Esophagus mucosa (tissue), 1 donor: ENCODE data around the gene PCDH15. TPM values are rescaled to one million over a fixed set of nuclear protein-coding genes. Genes with fewer than 3 reads are reported as not detected.

ENCODE experiments used
- ATAC-seq: fragments of 200-7000 bp; cut with Tn5 transposase; one replicate; pipeline ENCODE4 v1.9.1; 2020
- total RNA-seq: library from RNA; stranded (reverse); gene quantifications from one replicate; pipeline ENCODE4 v1.2.4, GENCODE V29; 2023
- donor health status: DM: yes; HTN: yes; CAD: no.

Gene PCDH15
- total RNA-seq, 1 donor from 2014 or later = not detected

DNA sequence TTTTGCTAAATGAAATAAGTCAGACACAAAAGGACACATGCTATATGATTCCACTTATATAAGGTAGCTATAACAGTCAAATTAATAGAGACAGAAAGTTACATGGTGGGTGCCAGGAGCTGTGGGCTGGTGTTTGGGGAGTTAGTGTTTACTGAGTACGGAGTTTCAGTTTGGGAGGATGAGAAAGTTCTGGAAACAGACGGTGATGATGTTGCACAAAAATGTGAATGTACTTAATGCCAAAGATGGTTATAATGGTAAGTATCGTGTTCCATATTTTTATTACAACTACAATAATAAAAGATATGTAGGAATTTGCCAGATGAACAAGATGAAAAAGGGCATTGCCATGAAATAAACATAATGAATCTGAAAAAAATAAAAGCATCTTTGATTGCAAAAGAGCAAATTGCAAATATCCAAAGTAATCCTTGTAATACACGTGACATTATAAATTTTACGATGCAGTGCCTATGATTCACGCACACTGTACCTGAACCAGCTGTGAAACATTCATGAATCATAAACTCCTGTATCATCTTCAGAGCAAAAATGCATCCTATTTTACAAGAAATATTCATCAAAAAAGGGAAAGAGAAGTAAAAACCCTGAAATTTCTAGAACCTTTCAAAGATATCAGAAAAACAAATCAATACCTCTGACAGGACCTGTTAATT lies 676.7 kb downstream of the PCDH15 start:
- no peak for ATAC-seq

DNA sequence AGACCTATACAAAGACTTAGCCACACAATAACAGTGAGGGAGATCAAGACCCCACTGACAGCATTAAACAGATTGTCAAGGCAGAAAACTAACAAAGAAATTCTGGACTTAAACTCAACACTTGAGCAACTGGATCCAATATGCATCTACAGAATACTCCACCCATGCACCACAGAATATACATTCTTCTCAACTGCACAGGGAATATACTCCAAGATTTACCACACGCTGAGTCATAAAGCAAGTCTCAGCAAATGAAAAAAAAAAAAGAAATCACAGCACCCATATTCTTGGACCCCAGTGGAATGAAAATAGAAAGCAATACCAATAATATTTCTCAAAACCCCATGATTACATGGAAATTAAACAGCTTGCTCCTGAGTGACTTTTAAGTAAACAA lies 680.2 kb downstream of the PCDH15 start:
- ATAC-seq = no peak

DNA sequence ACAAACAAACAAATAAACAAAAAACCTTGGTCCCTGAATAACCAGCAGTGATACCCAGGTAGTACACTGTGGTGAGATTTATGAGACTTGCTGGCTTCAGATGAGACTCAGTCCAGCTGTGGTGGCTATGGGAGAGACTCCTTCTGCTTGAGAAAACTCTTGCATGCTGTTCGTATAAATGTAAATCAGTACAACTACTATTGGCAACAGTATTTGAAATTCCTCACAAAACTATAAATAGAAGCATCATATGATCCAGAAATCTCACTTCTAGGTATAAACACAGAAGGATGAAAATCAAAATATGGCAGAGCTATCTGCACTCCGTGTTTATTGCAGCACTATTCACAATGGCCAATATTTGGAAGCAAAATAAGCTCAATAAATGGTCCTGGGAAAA lies 692.1 kb downstream of the PCDH15 start:
- no peak for ATAC-seq

DNA sequence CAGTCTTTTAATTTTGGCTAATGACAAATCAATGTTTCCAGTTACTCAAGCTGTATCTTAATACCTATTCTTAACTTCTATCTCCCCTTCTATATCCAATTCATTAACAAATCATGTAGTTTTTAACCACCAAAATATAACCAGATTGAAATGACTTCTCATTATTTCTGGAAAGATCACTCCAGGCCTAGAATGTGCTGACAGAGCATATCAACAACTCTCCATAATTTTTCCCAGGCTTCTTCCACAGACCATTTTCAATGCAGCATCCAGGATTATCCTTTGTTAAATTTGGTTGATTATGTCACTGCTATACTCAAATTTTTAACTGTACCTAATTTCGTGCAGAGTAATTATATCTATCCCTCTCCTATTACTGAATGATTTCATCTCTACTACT lies 704.1 kb downstream of the PCDH15 start:
- ATAC-seq = no peak

DNA sequence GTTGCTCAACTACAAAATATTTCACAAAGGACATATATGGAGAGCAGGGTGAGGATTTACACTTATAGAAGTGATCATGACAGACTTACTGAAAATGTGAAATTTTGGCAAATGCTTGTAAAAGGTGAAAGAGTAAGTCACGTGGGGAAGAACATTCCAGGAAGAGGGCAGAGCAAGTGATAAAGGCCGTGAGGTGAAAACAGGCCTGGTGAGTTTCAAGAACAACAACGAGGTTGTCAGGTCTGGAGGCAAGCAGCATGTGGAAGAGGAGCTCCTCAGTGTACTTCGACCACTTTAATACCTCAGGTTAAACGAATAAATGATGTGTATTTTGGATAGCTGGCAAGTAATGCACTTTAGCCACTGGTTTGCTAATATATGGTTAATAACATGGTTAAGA lies 706.7 kb downstream of the PCDH15 start:
- no peak for ATAC-seq

DNA sequence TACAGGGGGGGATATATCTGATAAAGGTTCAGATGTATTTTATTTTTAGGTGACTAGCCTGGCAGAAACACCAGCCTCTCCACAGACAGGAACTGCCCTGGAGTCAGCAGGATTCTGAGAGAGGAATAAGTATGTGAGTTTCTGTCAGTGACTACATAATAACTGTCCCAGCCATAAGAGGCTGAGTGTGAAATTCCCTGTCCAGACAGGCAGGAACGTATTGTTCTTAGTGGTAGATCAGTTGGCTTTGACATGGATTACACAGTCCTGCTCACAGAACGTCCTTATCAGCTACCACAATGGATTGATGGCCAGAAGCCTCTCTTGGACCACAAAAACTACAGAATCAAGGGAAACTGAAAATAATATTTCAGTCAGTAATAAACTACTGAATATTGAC lies 709.8 kb downstream of the PCDH15 start:
- ATAC-seq = no peak

DNA sequence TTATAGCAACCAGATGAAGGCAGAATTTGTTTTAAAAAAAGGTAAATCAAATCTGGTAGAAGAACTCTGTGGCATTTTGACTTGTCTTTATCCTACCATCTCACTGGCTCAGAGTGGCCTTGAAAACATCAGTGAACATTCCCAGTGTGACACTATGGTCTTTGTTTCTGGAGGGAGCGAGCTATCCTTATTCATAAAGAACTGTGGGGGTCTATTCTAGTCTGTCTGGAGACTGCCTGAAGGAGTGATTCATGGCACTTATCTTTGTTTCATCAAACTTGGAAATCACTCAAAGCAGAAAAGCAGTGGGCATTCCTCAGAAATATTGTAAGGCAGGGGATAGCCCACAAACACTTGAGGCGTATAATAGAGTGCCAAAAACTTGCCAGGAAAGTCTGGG lies 719.1 kb downstream of the PCDH15 start:
- no peak for ATAC-seq

DNA sequence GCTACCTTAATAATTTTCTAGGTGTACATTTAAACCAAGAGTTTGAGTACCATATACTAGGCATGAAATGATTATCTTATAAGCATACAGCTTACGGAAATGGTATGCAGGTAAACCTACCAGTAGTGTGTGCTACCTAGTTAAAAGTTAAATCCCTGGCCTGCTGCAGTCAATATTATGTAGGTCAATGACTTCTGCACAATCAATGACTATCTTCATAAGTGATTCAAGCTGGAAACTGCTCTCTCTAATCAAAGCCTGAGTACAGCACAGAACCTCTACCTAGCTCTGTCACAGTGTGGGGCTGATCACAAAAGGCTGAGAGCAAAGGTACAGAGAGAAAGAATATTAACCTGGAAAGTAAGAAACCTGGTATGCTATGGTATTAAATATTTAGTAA lies 733.7 kb downstream of the PCDH15 start:
- no peak for ATAC-seq

DNA sequence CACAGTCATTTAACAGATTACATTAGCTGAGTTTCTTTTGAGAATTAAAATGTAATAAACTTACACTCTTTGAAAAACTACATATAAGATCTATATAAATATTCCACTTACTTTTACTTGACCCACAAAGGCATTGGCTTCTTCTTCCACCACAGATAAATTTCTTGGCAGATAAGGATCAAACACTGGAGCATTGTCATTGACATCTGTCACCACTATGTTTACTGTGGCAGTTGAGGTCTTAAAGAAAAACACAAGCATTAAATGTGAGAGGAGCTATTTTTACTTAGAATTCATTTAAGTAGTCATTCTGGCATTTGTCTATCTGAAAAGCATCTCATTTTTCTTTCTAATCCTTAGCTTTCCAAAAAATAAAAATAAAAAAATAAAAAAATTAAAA lies 734.4 kb downstream of the PCDH15 start:
- no peak for ATAC-seq

DNA sequence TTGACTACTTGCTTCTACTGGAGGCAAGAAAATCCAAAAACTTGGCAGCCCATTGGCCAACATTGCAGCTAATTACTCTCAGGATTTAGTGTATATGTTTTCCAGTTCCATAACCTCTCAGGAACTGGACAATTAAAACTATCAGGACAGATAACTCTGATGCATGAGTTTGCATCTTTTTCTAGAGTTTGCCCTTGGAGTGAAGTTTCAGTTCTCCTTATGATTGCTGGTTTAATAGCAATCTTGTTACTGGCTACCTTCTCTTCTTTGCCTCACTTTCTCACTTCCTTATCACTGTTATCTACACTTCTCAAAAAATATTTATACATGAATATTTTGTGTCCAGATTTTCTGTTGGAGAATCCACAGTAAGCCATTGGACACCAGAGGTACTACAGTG lies 735.9 kb downstream of the PCDH15 start:
- ATAC-seq = no peak

DNA sequence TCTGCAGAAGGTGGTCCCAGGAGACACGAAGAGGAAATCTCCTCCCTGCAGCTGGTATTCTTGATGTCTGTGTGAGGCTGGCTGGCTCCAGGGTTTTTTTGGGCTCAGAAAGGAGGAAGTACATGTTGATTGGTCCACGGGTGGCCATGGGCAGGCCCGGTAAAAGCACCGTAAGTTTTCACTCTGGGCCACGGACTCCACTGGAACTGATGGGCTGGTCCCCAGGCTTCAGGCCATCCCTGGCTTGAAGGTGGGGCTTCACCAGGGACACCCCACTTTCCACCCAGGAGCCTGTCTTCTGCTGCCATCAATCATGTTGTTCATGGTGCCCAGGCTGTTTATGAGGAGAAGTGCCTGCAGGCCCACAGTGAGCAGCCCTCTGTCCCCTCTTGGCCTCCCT lies 736.8 kb downstream of the PCDH15 start:
- ATAC-seq = no peak

DNA sequence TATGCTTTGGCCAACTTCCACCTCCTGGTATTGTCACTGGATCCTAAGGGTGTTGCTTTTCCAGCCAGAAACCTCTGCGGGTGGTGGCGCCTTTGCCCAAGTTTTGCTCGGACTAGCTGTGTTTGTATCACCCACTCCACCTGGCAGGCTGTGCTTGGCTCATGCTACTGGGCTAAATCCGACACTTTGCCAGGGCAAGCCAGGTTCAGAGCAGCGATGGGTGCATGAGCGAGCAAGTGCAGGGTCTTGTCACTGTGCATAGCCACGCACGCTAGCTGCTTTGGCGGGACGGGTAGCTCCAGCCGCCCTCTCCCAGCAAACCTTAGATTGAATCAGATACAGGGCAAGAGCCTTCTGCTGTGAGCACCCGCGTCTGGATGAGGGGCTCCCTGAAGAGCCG lies 737.5 kb downstream of the PCDH15 start:
- ATAC-seq = no peak

DNA sequence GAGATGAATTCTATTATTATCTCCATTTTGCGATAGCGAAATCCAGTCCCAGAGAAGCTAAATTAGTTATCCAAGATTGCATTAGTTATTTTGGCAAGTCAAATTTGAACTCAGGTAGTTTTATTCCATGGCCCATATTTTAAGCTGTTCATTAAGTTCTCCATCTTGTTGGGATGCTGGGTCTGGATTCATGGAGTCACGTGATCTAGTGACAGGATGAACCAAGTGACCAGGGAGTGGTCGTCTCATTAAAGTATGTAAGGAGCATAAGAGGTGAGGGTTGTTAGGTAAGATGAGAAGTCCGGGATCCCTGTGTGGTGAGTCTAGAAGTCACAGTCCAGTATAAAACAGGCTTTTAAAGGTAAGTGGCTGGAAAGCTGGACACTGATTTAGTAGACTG lies 740.5 kb downstream of the PCDH15 start:
- no peak for ATAC-seq

DNA sequence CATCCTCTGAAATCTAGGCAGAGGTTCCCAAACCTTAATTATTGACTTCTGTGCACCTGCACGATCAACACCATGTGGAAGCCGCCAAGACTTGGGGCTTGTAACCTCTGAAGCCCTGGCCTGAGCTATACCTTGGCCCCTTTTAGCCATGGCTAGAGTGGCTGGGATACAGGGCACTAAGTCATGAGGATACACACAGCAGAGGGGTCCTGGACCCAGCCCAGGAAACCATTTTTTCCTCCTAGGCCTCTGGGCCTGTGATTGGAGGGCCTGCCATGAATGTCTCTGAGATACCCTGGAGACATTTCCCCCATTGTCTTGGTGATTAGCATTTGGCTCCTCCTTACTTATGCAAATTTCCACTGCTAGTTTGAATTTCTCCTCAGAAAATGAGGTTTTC lies 743.7 kb downstream of the PCDH15 start:
- no peak for ATAC-seq

DNA sequence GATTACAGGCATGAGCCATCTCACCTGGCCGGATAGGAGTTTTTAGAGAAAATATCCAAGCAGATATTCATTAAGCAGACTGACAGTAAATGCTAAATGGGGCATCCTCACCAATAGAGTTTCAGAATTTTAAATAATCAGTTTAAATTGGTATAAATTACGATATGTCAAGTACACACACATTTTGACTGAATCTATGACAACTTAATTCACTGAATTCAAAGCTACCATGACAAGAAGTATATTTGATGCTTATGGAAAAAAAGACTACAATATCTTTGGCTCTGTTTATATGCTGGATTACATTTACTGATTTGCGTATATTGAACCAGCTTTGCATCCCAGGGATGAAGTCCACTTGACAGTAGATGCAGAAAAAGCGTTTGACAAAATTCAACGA lies 774.7 kb downstream of the PCDH15 start:
- ATAC-seq = no peak

DNA sequence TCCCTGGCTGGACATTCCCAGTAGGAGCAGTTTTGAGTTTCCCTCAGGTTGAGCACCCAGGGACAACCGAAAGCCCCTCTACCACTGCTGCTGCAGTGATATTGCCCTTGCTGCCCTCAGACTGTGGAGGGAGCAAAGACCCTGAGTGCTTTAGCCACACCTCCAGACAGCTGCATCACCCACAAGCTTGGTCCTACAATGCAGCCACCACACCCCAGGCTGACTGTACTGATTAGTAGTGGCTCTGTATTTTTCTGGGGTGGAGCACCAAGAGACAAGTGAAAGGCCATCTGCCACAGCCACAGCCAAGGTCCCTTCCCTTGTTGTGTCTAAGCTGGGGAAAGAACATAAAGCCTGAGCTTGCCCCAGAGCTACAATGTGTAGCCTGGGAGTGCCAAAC lies 789.9 kb downstream of the PCDH15 start:
- ATAC-seq = no peak

DNA sequence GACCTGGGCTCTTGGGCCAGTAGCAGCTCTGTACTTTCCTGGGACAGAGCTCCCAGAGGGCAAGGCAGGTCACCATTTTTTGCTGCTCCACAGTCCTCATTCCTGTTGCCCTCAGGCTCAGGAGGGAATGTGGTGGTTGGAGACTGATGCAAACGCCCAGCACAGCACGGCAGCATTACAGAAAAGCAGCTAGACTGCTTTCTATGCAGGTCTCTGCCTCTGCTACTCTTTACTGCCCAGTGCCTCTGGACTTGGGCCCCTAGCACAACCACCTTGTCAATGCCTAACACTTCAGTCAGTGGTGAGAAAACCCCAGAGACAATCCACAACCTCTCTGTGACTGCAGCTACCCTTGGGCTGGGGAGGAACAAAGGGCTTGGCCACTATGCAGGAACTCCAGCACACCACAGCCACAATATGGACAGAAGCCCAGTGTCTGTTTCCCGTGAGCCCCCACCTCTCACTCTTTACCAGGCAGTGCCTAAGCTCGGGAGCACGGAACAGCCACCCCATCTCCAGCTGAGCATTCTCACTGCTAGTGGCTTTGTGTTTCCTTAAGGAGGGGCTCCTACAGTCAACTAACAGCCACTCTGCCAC lies 790.6 kb downstream of the PCDH15 start:
- no peak for ATAC-seq

DNA sequence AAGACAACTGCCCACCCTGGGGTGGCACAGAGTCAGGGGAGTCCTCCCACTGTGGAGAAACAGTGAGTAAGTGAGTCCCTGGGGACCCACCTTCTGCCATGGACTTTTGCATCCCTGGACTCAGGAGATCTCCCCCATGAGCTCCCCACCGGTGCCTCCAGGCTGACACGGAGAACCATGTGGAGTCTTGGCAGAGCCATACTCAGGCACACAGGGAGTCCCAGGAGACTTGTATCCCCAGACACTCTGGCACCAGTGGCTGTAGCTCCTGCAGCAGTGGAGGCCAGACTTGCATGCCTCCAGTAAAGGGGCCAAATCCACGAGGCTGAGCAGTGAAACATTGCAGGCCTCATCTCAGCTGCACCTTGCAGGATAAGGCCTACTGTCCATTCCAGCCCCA lies 791.4 kb downstream of the PCDH15 start:
- ATAC-seq = no peak

DNA sequence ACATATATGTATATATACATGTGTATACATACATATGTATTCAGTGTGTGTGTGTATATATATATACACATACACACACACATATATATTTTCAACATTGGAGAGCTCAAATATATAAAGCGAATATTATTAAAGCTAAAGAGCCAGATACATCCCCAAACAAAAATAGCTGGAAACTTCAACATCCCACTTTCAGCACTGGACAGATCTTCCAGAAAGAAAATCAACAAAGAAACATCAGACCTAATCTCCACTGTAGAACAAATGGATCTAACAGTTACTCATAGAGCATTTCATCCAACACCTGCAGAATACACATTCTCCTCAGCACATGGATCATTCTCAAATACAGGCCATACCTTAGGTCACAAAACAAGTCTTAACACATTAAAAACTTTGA lies 799.0 kb downstream of the PCDH15 start:
- ATAC-seq = no peak

DNA sequence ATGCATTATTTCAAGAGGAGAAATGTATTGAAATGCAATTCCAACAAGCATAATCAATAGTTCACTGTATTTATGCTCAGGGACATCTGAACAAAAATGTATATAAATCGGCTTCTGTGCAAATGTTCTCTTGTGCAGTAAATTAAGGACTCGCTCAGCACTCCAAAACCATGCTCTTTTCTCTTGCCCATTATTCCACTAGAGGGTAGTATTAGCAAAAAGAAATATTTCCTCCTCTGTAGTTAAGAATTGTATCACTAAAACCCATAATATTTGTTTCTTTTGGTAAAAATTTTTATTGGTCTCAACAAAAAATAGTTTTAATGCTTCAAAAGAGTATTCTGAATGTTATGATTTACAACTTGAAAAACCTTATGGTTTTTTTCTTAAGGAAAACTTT lies 803.1 kb downstream of the PCDH15 start:
- no peak for ATAC-seq

DNA sequence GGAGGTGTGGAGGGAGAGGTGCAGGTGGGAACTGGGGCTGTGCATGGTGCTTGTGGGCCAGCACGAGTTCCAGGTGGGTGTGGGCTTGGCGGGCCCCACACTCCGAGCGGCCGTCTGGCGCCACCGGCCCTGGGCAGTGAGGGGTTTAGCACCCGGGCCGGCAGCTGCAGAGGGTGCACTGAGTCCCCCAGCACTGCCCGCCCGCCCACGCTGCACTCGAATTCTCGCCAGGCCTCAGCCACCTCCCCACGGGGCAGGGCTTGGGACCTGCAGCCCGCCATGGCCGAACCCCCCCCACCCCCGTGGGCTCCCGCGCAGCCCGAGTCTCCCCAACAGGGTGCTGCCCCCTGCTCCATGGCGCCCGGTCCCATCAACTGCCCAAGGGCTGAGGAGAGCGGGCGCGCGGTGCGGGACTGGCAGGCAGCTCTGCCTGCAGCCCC lies 810.2 kb downstream of the PCDH15 start:
- no peak for ATAC-seq

DNA sequence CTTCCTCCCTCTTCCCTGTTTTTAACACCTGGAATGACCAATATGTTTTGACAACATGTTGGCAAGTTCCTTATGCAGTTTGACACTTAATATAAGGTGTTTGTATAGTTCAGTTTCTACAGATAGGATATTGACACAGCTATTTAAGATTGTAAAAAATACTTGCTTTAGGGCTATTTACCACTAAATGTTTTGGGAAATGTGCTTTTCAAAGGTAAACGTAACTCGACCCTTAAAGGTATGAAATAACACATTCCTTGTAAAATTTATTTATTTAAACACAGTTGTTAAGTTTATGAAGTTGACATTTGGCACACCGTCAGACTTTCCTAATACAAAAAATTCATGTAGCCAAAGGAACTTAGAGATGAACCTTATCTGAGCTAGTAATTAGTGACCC lies 817.6 kb downstream of the PCDH15 start:
- no peak for ATAC-seq

DNA sequence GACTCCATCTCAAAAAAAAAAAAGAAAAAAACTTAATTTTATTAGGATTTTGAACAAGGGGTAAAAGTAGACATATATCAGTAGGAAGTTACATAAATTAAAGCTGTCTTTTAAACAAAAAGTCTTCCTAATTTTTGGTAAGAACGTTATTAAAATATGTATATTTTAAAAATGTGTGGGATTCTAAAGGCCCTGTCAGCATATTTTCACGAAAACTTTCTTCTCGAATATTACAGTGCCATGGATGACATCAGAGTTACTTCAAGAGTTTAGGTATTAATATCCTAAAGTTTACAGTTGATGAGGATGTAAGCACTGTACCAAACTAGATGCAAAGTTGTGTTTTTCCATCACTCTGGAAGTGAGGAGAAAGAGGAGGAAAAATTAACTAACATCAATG lies 820.8 kb downstream of the PCDH15 start:
- ATAC-seq = no peak

DNA sequence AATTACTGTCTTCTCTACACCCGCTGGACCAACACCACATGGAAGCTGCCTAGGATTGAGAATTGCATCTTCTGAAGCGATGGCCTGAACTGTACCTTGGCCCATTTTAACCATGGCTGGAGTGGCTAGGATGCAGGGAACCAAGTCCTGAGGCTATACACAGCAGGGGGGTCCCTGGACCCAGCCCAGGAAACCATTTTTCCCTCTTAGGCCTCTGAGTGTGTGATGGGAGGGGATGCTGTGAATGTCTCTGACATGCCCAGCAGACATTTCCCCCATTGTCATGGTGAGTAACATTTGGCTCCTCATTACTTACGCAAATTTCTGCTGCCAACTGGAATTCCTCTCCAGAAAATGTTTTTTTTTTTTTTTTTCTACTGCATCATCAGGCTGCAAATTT lies 822.7 kb downstream of the PCDH15 start:
- no peak for ATAC-seq

DNA sequence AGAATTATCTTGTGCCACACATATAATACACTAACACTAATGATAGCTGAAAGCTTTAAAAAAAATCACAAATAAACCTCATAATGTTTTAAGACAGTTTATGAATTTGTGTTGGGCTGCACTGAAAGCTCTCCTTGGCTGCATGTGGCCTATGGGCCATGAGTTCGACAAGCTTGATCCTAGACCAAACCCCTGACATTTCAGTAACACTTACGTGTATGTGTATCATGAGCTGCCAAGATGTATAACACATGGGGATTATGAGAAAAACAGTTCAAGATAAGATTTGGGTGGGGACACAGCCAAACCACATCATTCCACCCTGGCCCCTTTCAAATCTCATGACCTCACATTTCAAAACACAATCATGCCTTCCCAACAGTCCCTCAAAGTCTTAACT lies 823.8 kb downstream of the PCDH15 start:
- no peak for ATAC-seq
